Keratinocyte (primary cell): Measurements from ENCODE around the gene INO80E. TPM values are rescaled to one million over a fixed set of nuclear protein-coding genes. Genes with fewer than 3 reads are reported as not detected.
A peak's percentile ranks its signal among the peaks of the same experiment; 100 is the strongest.

Experiments
- DNase-seq: peaks from one replicate; pipeline ENCODE4 v3.0.0-alpha.2; 2011; ENCODE audit warnings: low read depth, missing footprints, low spot score
- FAIRE-seq: peaks from 2 replicates; lab custom pipeline; 2011; peaks lifted over from hg19 to GRCh38; lab: Jason Lieb, UNC
- H2AFZ ChIP-seq: 2 replicates; pipeline ENCODE4 v1.6.0; 2012; ENCODE audit warnings: low read length, control low read depth, inconsistent platforms; ENCODE audit not compliant: control insufficient read depth
- H3K27ac ChIP-seq: 2 replicates; pipeline ENCODE4 v1.5.1; 2011; ENCODE audit warnings: low read length; ENCODE audit not compliant: control insufficient read depth, insufficient read depth
- H3K27me3 ChIP-seq: 3 replicates; pipeline ENCODE4 v1.6.0; 2011; ENCODE audit warnings: low read length; ENCODE audit not compliant: control insufficient read depth, insufficient read depth; ENCODE audit errors: extremely low read depth
- H3K36me3 ChIP-seq, 2 experiments: 2 replicates in 1 of 2; 3 replicates in 1 of 2; pipeline ENCODE4 v1.5.1; 2011; ENCODE audit warnings: low read length in 2 of 2, mild to moderate bottlenecking in 1 of 2; ENCODE audit not compliant: control insufficient read depth in 2 of 2, insufficient read depth in 2 of 2; ENCODE audit errors: extremely low read depth in 1 of 2
- H3K4me1 ChIP-seq: 3 replicates; pipeline ENCODE4 v1.5.1; 2011; ENCODE audit warnings: low read length; ENCODE audit not compliant: control insufficient read depth, insufficient read depth; ENCODE audit errors: extremely low read depth
- H3K4me2 ChIP-seq: 3 replicates; pipeline ENCODE4 v1.6.0; 2011; ENCODE audit warnings: low read depth, low read length; ENCODE audit not compliant: control insufficient read depth, insufficient read depth; ENCODE audit errors: extremely low read depth
- H3K4me3 ChIP-seq, 3 experiments: fragments of 200-600 bp in 1 of 3; sonication (generic) in 1 of 3; 2 replicates in 2 of 3; 3 replicates in 1 of 3; pipeline ENCODE4 v1.5.1; 2011 to 2016; ENCODE audit warnings: low read length in 3 of 3, mild to moderate bottlenecking in 3 of 3, control low read depth in 2 of 3, inconsistent platforms in 1 of 3, low read depth in 1 of 3, mixed read lengths in 1 of 3, mixed run types in 1 of 3, moderate library complexity in 1 of 3; ENCODE audit not compliant: control insufficient read depth in 2 of 3, insufficient read depth in 2 of 3; ENCODE audit errors: extremely low read depth in 1 of 3
- H3K79me2 ChIP-seq: 2 replicates; pipeline ENCODE4 v1.6.0; 2012; ENCODE audit warnings: low read length; ENCODE audit not compliant: control insufficient read depth, insufficient read depth
- H3K9ac ChIP-seq: 3 replicates; pipeline ENCODE4 v1.6.0; 2011; ENCODE audit warnings: low read length; ENCODE audit not compliant: control insufficient read depth, insufficient read depth; ENCODE audit errors: extremely low read depth
- H3K9me1 ChIP-seq: 3 replicates; pipeline ENCODE4 v1.6.0; 2011; ENCODE audit warnings: low read length; ENCODE audit not compliant: control insufficient read depth, insufficient read depth; ENCODE audit errors: extremely low read depth
- H3K9me3 ChIP-seq: 2 replicates; pipeline ENCODE4 v1.5.1; 2012; ENCODE audit warnings: low read depth, low read length; ENCODE audit not compliant: control insufficient read depth
- H4K20me1 ChIP-seq: 3 replicates; pipeline ENCODE4 v1.6.0; 2011; ENCODE audit warnings: low read length; ENCODE audit not compliant: control insufficient read depth, insufficient read depth; ENCODE audit errors: extremely low read depth
- CTCF ChIP-seq, 3 experiments: IDR thresholded peaks in 1 of 3; conservative IDR thresholded peaks in 1 of 3; optimal IDR thresholded peaks in 1 of 3; 2 replicates in 2 of 3; 3 replicates in 1 of 3; pipeline versions ENCODE3 to v1.5.1; 2011; ENCODE audit warnings: low read length in 3 of 3, mild to moderate bottlenecking in 3 of 3, moderate library complexity in 2 of 3, control low read depth in 1 of 3, inconsistent platforms in 1 of 3; ENCODE audit not compliant: insufficient read depth in 2 of 3; ENCODE audit errors: extremely low read depth in 1 of 3
- EZH2 ChIP-seq: IDR thresholded peaks from one replicate; pipeline ENCODE4 v1.6.1; 2012; ENCODE audit warnings: inconsistent platforms, mild to moderate bottlenecking, low read length, moderate library complexity
- dilution Hi-C: fragments of 300-500 bp; cut with MboI; formaldehyde crosslinking; loops from one replicate; pipeline ENCODE4 v1.7.0; 2020; ENCODE audit warnings: low sequenced_read_pairs; ENCODE audit not compliant: extremely low pct_ligation_motif_present
- polyA plus RNA-seq, 5 experiments: library from polyadenylated mRNA; depleted of rRNA in 3 of 5; stranded (reverse) in 3 of 5; stranded (forward) in 1 of 5; unstranded in 1 of 5; fragments of >200 nt; gene quantifications; 1 replicate in 1 of 5; 2 replicates in 3 of 5; 3 replicates in 1 of 5; pipeline versions ENCODE4 v1.2.1 to v1.2.3, GENCODE V29; 2011 to 2012; ENCODE audit warnings: missing spikeins in 2 of 5, low read depth in 1 of 5, low replicate concordance in 1 of 5

The INO80E gene
- polyA plus RNA-seq, 1 donor (not counting 4 experiments of a cell fraction or from before 2014, with no cell fraction given) = 26.7 TPM

GRCh38 chr16:29961127-29961478 is 34.9 kb upstream of the INO80E start:
- FAIRE-seq = no peak
- no peak overlapping the region for H3K27ac ChIP-seq

GRCh38 chr16:29961479-29962343 is 34.3 kb upstream of the INO80E start, which contains the start of gene TMEM219:
TMEM219 (plus strand) TSS chr16:29962079; CDS start chr16:29963144, 1,065 bp downstream.
- Histone ChIP-seq H3K9ac (peak within 1 kb of the TSS; percentile 82), H3K79me2 (no peaks in the 10 kb centered on the region), H3K36me3 (peaks cover 0 to 3% of the 10 kb centered on the region in 2 experiments), H3K4me1 (peaks cover 10% of the 10 kb centered on the region), H3K9me1 (no peaks in the 10 kb centered on the region), H3K27me3 (no peaks in the 10 kb centered on the region), H3K4me2 (peak within 1 kb of the TSS; percentile 96), H4K20me1 (no peaks in the 10 kb centered on the region), H3K4me3 (peak within 1 kb of the TSS; percentile 67 to 79 (median 72)), H3K9me3 (no peaks in the 10 kb centered on the region), H3K27ac (peak within 1 kb of the TSS; percentile 69), H2AFZ (peak within 1 kb of the TSS; percentile 95)
- peak; percentile 40 for DNase-seq
- FAIRE-seq = no peak
- no peak for TF ChIP-seq EZH2
- TF ChIP-seq CTCF (optimal IDR thresholded peaks at IDR 0.05 in 1 of 3, IDR thresholded peaks at IDR 0.05 in 1 of 3, conservative IDR thresholded peaks at IDR 0.05 in 1 of 3; ENCODE audit: extremely low read depth in 1 of 3, insufficient read depth in 2 of 3, low read length in 3 of 3) = peak in 2 of 3 experiments; percentile 15 to 47
- dilution Hi-C loops = no loop called here

More at GRCh38 chr16:29961127-29961478, 34.9 kb upstream of the INO80E start:
- no peaks in the 10 kb centered on the region for H4K20me1 ChIP-seq
- peak overlapping the region; percentile 82 for H3K9ac ChIP-seq
- no peak for DNase-seq
- H3K4me1 ChIP-seq = peaks cover 10% of the 10 kb centered on the region
- no peaks in the 10 kb centered on the region for H3K27me3 ChIP-seq
- H3K4me3 ChIP-seq = peak overlapping the region; percentile 67 to 79 (median 72)
- TF ChIP-seq EZH2 = no peak
- TF ChIP-seq CTCF (optimal IDR thresholded peaks at IDR 0.05 in 1 of 3, IDR thresholded peaks at IDR 0.05 in 1 of 3, conservative IDR thresholded peaks at IDR 0.05 in 1 of 3; ENCODE audit: extremely low read depth in 1 of 3, insufficient read depth in 2 of 3, low read length in 3 of 3) = no peak
- peak overlapping the region; percentile 96 for H3K4me2 ChIP-seq
- no peaks in the 10 kb centered on the region for H3K9me1 ChIP-seq
- peak overlapping the region; percentile 95 for H2AFZ ChIP-seq
- H3K36me3 ChIP-seq = peaks cover 0 to 3% of the 10 kb centered on the region in 2 experiments
- no peaks in the 10 kb centered on the region for H3K79me2 ChIP-seq
- no peaks in the 10 kb centered on the region for H3K9me3 ChIP-seq
- dilution Hi-C loops = no loop called here
